Measurements from ENCODE around the gene USP47.

GRCh38 chr11:11937957-11938356, 96.2 kb downstream of the USP47 start:
- no peak for TF ChIP-seq CTCF (IDR thresholded peaks at IDR 0.05)
- no peak for TF ChIP-seq POLR2A (IDR thresholded peaks at IDR 0.05)

Data from lower leg skin (tissue), 3 donors.